Skeletal muscle tissue (tissue), 4 donors: ENCODE measurements around the gene REPS2. TPM values are rescaled to one million over a fixed set of nuclear protein-coding genes. Genes with fewer than 3 reads are reported as not detected.

Experiments used
- H3K27ac ChIP-seq: one replicate; pipeline ENCODE4 v1.7.0; 2013; ENCODE audit warnings: mild to moderate bottlenecking, low read depth, low read length, inconsistent platforms
- H3K27me3 ChIP-seq, 3 donors: one replicate each; pipeline ENCODE4 v1.7.0; 2013; ENCODE audit warnings: low read length in 3 of 3; ENCODE audit not compliant: control insufficient read depth in 3 of 3, insufficient read depth in 3 of 3
- H3K36me3 ChIP-seq, 3 donors: one replicate each; pipeline ENCODE4 v1.7.0; 2013; ENCODE audit warnings: low read length in 3 of 3; ENCODE audit not compliant: control insufficient read depth in 3 of 3, insufficient read depth in 3 of 3
- H3K4me1 ChIP-seq, 3 donors: one replicate each; pipeline ENCODE4 v1.7.0; 2013; ENCODE audit warnings: low read length in 3 of 3, mild to moderate bottlenecking in 3 of 3; ENCODE audit not compliant: control insufficient read depth in 3 of 3, insufficient read depth in 3 of 3
- H3K4me3 ChIP-seq, 3 donors: one replicate each; pipeline ENCODE4 v1.7.0; 2013; ENCODE audit warnings: low read length in 3 of 3
- H3K9ac ChIP-seq, 3 donors: one replicate each; pipeline ENCODE4 v1.7.0; 2013; ENCODE audit warnings: low read length in 3 of 3, mild to moderate bottlenecking in 3 of 3, moderate library complexity in 2 of 3, low read depth in 1 of 3
- H3K9me3 ChIP-seq, 3 donors: one replicate each; pipeline ENCODE4 v1.7.0; 2013; ENCODE audit warnings: low read length in 3 of 3; ENCODE audit not compliant: control insufficient read depth in 3 of 3
- total RNA-seq: library from RNA; depleted of rRNA; stranded (reverse); fragments of >200 nt; gene quantifications from one replicate; pipeline ENCODE4 v1.2.3, GENCODE V29; 2014
- donor health status: Osteomylitis.

REPS2 gene
- total RNA-seq, 1 donor from 2014 or later = 7.8 TPM

GRCh38 chrX:17086317-17086716 is 139.9 kb downstream of the REPS2 start:
- H3K36me3 ChIP-seq = no peaks in the 10 kb centered on the region
- peaks cover 0 to 2% (median 0%) of the 10 kb centered on the region in 3 donors for H3K4me1 ChIP-seq
- no peaks in the 10 kb centered on the region for H3K9me3 ChIP-seq
- H3K4me3 ChIP-seq = no peak overlapping the region
- H3K27me3 ChIP-seq = peaks cover 0 to 3% (median 0%) of the 10 kb centered on the region in 3 donors
- no peak overlapping the region for H3K9ac ChIP-seq
- H3K27ac ChIP-seq = no peak overlapping the region

GRCh38 chrX:17095161-17095560 is 148.7 kb downstream of the REPS2 start:
- Histone ChIP-seq H3K27me3 (no peaks in the 10 kb centered on the region), H3K4me1 (no peaks in the 10 kb centered on the region), H3K27ac (no peak overlapping the region), H3K4me3 (no peak overlapping the region), H3K9me3 (no peaks in the 10 kb centered on the region), H3K36me3 (no peaks in the 10 kb centered on the region), H3K9ac (no peak overlapping the region)

GRCh38 chrX:17098516-17099247 is 152.2 kb downstream of the REPS2 start:
- no peak overlapping the region for H3K27ac ChIP-seq
- H3K36me3 ChIP-seq = no peaks in the 10 kb centered on the region
- H3K4me3 ChIP-seq = no peak overlapping the region
- H3K4me1 ChIP-seq = no peaks in the 10 kb centered on the region
- H3K9ac ChIP-seq = no peak overlapping the region
- no peaks in the 10 kb centered on the region for H3K9me3 ChIP-seq
- no peaks in the 10 kb centered on the region for H3K27me3 ChIP-seq

- Histone ChIP-seq H3K27me3 (no peaks in the 10 kb centered on the region), H3K9me3 (no peaks in the 10 kb centered on the region), H3K9ac (no peak overlapping the region), H3K27ac (no peak overlapping the region), H3K4me3 (no peak overlapping the region), H3K4me1 (no peaks in the 10 kb centered on the region), H3K36me3 (no peaks in the 10 kb centered on the region)
These were observed 158.0 kb downstream of the REPS2 start for GRCh38 chrX:17104433-17104832.

- Histone ChIP-seq H3K9me3 (no peaks in the 10 kb centered on the region), H3K9ac (no peak overlapping the region), H3K36me3 (no peaks in the 10 kb centered on the region), H3K4me1 (no peaks in the 10 kb centered on the region), H3K27me3 (no peaks in the 10 kb centered on the region), H3K4me3 (no peak overlapping the region), H3K27ac (no peak overlapping the region)
These were observed 174.4 kb downstream of the REPS2 start for GRCh38 chrX:17120816-17121215.

- Histone ChIP-seq H3K4me1 (no peaks in the 10 kb centered on the region), H3K4me3 (no peak overlapping the region), H3K9ac (no peak overlapping the region), H3K36me3 (no peaks in the 10 kb centered on the region), H3K27ac (no peak overlapping the region), H3K27me3 (no peaks in the 10 kb centered on the region), H3K9me3 (no peaks in the 10 kb centered on the region)
These were observed 207.5 kb downstream of the REPS2 start for GRCh38 chrX:17154001-17154400.

- H3K27ac ChIP-seq = no peak overlapping the region
- no peak overlapping the region for H3K9ac ChIP-seq
- H3K4me3 ChIP-seq = no peak overlapping the region
- no peaks in the 10 kb centered on the region for H3K36me3 ChIP-seq
- no peaks in the 10 kb centered on the region for H3K4me1 ChIP-seq
- no peaks in the 10 kb centered on the region for H3K27me3 ChIP-seq
- H3K9me3 ChIP-seq = peaks cover 0 to 11% (median 0%) of the 10 kb centered on the region in 3 donors
These were observed 214.5 kb downstream of the REPS2 start for GRCh38 chrX:17160975-17161374.

- no peak overlapping the region for H3K27ac ChIP-seq
- H3K36me3 ChIP-seq = no peaks in the 10 kb centered on the region
- peaks cover 0 to 11% (median 0%) of the 10 kb centered on the region in 3 donors for H3K9me3 ChIP-seq
- no peaks in the 10 kb centered on the region for H3K4me1 ChIP-seq
- H3K9ac ChIP-seq = no peak overlapping the region
- no peaks in the 10 kb centered on the region for H3K27me3 ChIP-seq
- no peak overlapping the region for H3K4me3 ChIP-seq
These were observed 215.5 kb downstream of the REPS2 start for GRCh38 chrX:17161991-17162390.

- no peaks in the 10 kb centered on the region for H3K36me3 ChIP-seq
- H3K4me3 ChIP-seq = no peak overlapping the region
- H3K9me3 ChIP-seq = peaks cover 0 to 11% (median 0%) of the 10 kb centered on the region in 3 donors
- H3K27me3 ChIP-seq = no peaks in the 10 kb centered on the region
- no peak overlapping the region for H3K27ac ChIP-seq
- no peak overlapping the region for H3K9ac ChIP-seq
- no peaks in the 10 kb centered on the region for H3K4me1 ChIP-seq
These were observed 217.6 kb downstream of the REPS2 start for GRCh38 chrX:17164079-17164478.

GRCh38 chrX:17164941-17165340 is 218.5 kb downstream of the REPS2 start:
- H3K4me1 ChIP-seq = no peaks in the 10 kb centered on the region
- H3K27ac ChIP-seq = no peak overlapping the region
- no peaks in the 10 kb centered on the region for H3K36me3 ChIP-seq
- H3K27me3 ChIP-seq = no peaks in the 10 kb centered on the region
- no peak overlapping the region for H3K4me3 ChIP-seq
- H3K9me3 ChIP-seq = peaks cover 0 to 10% (median 0%) of the 10 kb centered on the region in 3 donors
- H3K9ac ChIP-seq = no peak overlapping the region
